Osteoblast (primary cell): ENCODE data around the gene PRKN. TPM values are rescaled to one million over a fixed set of nuclear protein-coding genes. Genes with fewer than 3 reads are reported as not detected.

Experiments
- DNase-seq: peaks from one replicate; pipeline ENCODE4 v3.0.0; 2011; ENCODE audit warnings: low spot score, mixed read lengths; ENCODE audit not compliant: insufficient read length; ENCODE audit errors: missing footprints
- H2AFZ ChIP-seq: 2 replicates; pipeline ENCODE4 v1.6.0; 2011; ENCODE audit warnings: mild to moderate bottlenecking, low read length
- H3K27ac ChIP-seq: 2 replicates; pipeline ENCODE4 v1.5.1; 2011; ENCODE audit warnings: mild to moderate bottlenecking, low read depth, low read length, moderate library complexity
- H3K27me3 ChIP-seq: 2 replicates; pipeline ENCODE4 v1.6.0; 2012; ENCODE audit warnings: mild to moderate bottlenecking, control low read depth, inconsistent platforms, low read length, moderate library complexity; ENCODE audit not compliant: insufficient read depth
- H3K36me3 ChIP-seq: 2 replicates; pipeline ENCODE4 v1.5.1; 2011; ENCODE audit warnings: mild to moderate bottlenecking, low read length, control low read depth, moderate library complexity; ENCODE audit not compliant: insufficient read depth
- H3K4me1 ChIP-seq: 2 replicates; pipeline ENCODE4 v1.5.1; 2011; ENCODE audit warnings: mild to moderate bottlenecking, low read length, control low read depth, moderate library complexity; ENCODE audit not compliant: insufficient read depth
- H3K4me2 ChIP-seq: 2 replicates; pipeline ENCODE4 v1.6.0; 2011; ENCODE audit warnings: mild to moderate bottlenecking, low read length; ENCODE audit not compliant: insufficient read depth
- H3K4me3 ChIP-seq: fragments of 200-600 bp; sonication (generic); 3 replicates; pipeline ENCODE4 v1.5.1; 2012; ENCODE audit warnings: mild to moderate bottlenecking, low read length, inconsistent platforms; ENCODE audit not compliant: insufficient read depth
- H3K79me2 ChIP-seq: 2 replicates; pipeline ENCODE4 v1.6.0; 2012; ENCODE audit warnings: mild to moderate bottlenecking, low read length, control low read depth, inconsistent platforms; ENCODE audit not compliant: insufficient read depth
- H3K9me3 ChIP-seq: 2 replicates; pipeline ENCODE4 v1.5.1; 2011; ENCODE audit warnings: low read depth, low read length, control low read depth
- H4K20me1 ChIP-seq: 2 replicates; pipeline ENCODE4 v1.6.0; 2012; ENCODE audit warnings: mild to moderate bottlenecking, low read length, control low read depth; ENCODE audit not compliant: insufficient read depth
- total RNA-seq: library from RNA; depleted of rRNA; stranded (reverse); fragments of >200 nt; gene quantifications from 2 replicates; pipeline ENCODE4 v1.2.3, GENCODE V29; 2012
- TF ChIP-seq, protein P1 (sequence below): IDR thresholded peaks from 2 replicates; pipeline ENCODE4 v1.5.1; 2011; ENCODE audit warnings: mild to moderate bottlenecking, low read depth, low read length, moderate library complexity; ENCODE audit errors: extremely low read depth

Gene PRKN
- total RNA-seq, 1 donor: 2.9 TPM

DNA sequence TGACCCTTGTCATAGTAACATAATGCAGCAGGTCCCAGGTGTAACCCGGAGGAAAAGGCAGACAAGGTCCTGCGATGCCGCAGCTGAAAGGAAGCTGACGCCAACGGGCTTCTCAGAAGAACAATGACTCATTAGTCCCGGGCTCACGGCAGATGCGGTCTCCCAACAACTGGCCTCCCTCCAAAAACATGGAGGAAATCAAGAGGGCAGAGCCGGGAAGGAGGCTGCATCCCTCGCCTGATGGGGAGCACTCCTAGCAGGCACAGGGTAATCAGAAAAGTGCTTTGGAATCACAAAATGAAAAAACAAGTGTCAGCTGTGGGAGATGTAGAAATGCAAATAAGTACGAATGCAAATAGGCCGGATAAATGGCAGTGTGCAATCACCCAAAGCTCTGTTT is 1288.5 kb downstream of the PRKN start:
- H3K27ac ChIP-seq: peak overlapping the region; percentile 7
- no peaks in the 10 kb centered on the region for H3K9me3 ChIP-seq
- peaks cover 20% of the 10 kb centered on the region for H3K4me1 ChIP-seq
- H4K20me1 ChIP-seq: no peaks in the 10 kb centered on the region
- peak; percentile 82 for DNase-seq
- H3K27me3 ChIP-seq: no peaks in the 10 kb centered on the region
- no peaks in the 10 kb centered on the region for H3K79me2 ChIP-seq
- peak overlapping the region; percentile 6 for H3K4me2 ChIP-seq
- peak overlapping the region; percentile 23 for H2AFZ ChIP-seq
- TF ChIP-seq, protein P1, sequence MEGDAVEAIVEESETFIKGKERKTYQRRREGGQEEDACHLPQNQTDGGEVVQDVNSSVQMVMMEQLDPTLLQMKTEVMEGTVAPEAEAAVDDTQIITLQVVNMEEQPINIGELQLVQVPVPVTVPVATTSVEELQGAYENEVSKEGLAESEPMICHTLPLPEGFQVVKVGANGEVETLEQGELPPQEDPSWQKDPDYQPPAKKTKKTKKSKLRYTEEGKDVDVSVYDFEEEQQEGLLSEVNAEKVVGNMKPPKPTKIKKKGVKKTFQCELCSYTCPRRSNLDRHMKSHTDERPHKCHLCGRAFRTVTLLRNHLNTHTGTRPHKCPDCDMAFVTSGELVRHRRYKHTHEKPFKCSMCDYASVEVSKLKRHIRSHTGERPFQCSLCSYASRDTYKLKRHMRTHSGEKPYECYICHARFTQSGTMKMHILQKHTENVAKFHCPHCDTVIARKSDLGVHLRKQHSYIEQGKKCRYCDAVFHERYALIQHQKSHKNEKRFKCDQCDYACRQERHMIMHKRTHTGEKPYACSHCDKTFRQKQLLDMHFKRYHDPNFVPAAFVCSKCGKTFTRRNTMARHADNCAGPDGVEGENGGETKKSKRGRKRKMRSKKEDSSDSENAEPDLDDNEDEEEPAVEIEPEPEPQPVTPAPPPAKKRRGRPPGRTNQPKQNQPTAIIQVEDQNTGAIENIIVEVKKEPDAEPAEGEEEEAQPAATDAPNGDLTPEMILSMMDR: no peak
- peak overlapping the region; percentile 2 for H3K4me3 ChIP-seq
- no peaks in the 10 kb centered on the region for H3K36me3 ChIP-seq

DNA sequence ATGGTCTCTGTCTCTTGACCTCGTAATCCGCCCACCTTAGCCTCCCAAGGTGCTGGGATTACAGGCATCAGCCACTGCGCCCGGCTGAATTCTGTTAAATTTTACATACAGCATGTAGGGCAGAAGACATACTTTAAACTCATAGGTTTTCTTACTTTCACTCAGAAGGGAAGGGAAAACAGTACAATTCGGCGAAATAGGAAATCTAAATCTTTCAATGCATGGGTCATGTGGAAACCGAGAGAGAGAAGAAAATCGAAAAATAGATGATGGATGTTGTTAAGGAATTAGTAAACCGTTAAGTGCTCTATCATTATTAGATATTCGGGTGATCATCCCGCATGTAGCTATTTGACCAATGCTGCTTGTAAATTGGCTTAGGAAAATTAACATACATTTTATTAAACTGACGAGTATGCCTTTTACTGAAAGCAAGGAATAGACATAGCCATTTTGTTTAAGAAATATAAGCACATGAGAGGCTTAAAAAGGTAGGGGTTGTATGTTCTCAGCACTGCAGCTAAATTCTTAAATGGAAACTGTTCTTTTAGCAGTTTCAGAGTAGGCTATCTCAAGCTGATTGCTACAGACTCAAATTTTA is 1289.0 kb downstream of the PRKN start:
- Histone ChIP-seq H3K9me3 (no peaks in the 10 kb centered on the region), H3K4me3 (peak overlapping the region; percentile 2), H4K20me1 (no peaks in the 10 kb centered on the region), H2AFZ (no peak overlapping the region), H3K36me3 (no peaks in the 10 kb centered on the region), H3K4me1 (peaks cover 23% of the 10 kb centered on the region), H3K27ac (peak overlapping the region; percentile 7), H3K27me3 (no peaks in the 10 kb centered on the region), H3K4me2 (peak overlapping the region; percentile 6), H3K79me2 (no peaks in the 10 kb centered on the region)
- TF ChIP-seq, protein P1: no peak
- no peak for DNase-seq

DNA sequence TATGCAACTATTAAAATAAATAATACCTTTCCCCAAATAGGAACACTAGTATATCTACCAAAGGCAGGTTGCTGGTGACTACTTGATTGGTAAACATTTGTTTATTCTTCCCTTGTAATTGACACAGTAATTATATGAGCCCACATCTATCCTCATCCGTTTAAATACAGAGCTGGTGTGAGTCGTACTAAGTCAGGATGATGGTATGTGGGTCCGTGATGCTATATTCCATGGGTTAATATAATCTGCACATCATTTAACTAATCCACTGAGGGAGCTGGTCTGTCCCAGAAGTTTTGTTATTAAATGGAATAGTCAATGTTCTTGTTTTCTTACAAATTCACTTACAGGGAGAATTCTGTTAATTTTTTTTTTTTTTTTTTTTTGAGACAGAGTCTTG is 1289.7 kb downstream of the PRKN start:
- Histone ChIP-seq H3K4me3 (no peak overlapping the region), H3K9me3 (no peaks in the 10 kb centered on the region), H3K79me2 (no peaks in the 10 kb centered on the region), H3K27ac (no peak overlapping the region), H4K20me1 (no peaks in the 10 kb centered on the region), H3K4me1 (peaks cover 23% of the 10 kb centered on the region), H3K36me3 (no peaks in the 10 kb centered on the region), H3K27me3 (no peaks in the 10 kb centered on the region), H2AFZ (no peak overlapping the region), H3K4me2 (no peak overlapping the region)
- no peak for DNase-seq
- TF ChIP-seq, protein P1: no peak

DNA sequence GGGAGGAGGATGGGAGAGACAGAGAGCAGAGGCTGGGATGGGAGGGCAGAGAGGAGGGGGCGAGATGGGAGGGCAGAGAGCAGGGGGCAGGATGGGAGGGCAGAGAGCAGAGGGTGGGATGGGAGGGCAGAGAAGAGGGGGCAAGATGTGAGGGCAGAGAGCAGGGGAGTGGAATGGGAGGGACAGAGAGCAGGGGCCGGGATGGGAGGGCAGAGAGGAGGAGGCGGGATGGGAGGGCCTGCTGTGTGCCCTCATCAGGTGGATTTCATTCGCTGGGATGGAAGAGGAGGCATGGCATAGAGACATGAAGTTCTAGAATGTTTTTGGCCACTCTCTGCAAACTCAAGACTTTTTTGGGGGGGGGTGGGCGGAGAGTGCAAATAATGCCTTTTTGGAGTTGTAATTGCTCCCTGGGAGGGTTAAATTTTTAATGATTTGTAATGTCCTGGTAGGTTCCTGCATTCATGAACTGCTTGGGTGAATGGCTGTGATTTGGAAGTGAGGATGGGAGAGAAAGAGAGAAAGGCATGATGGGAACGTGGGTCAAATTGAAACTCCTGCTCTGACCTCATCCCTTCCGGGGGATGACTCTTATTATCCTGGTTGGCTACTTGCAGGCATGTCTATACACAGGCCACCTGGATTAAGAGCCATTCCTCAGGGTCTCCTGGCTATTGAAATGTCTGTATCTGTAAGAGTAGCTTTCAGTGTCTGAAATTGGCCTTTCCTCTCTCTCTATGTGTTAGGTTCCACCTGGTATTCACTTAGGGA is 1291.3 kb downstream of the PRKN start:
- Histone ChIP-seq H2AFZ (no peak overlapping the region), H3K4me3 (no peak overlapping the region), H3K27me3 (no peaks in the 10 kb centered on the region), H3K4me2 (no peak overlapping the region), H3K4me1 (peaks cover 23% of the 10 kb centered on the region), H3K79me2 (no peaks in the 10 kb centered on the region), H3K36me3 (no peaks in the 10 kb centered on the region), H4K20me1 (no peaks in the 10 kb centered on the region), H3K27ac (no peak overlapping the region), H3K9me3 (no peaks in the 10 kb centered on the region)
- TF ChIP-seq, protein P1: no peak
- DNase-seq: no peak
